KMS-11 (cell line): ENCODE results near the gene SUPT6H.
A peak's percentile ranks its signal among the peaks of the same experiment; 100 is the strongest.

Experiments used
- H2AFZ ChIP-seq: fragments of 200-600 bp; sonication (generic); 2 replicates; pipeline ENCODE4 v1.6.1; 2016; ENCODE audit warnings: antibody characterized with exemption, mixed run types, low read depth
- H3K27ac ChIP-seq: fragments of 200-600 bp; sonication (generic); 2 replicates; pipeline ENCODE4 v1.6.1; 2016; ENCODE audit warnings: mild to moderate bottlenecking, mixed run types
- H3K27me3 ChIP-seq: fragments of 200-600 bp; sonication (generic); 2 replicates; pipeline ENCODE4 v1.6.1; 2017; ENCODE audit warnings: mild to moderate bottlenecking, low read depth, mixed run types, moderate library complexity; ENCODE audit not compliant: insufficient read depth
- H3K36me3 ChIP-seq: fragments of 200-600 bp; sonication (generic); 2 replicates; pipeline ENCODE4 v1.6.1; 2017; ENCODE audit warnings: mild to moderate bottlenecking, mixed run types; ENCODE audit not compliant: insufficient read depth
- H3K4me1 ChIP-seq: fragments of 200-600 bp; sonication (generic); 2 replicates; pipeline ENCODE4 v1.6.1; 2016; ENCODE audit warnings: mild to moderate bottlenecking, low read depth, mixed run types; ENCODE audit not compliant: poor library complexity, severe bottlenecking
- H3K4me2 ChIP-seq: fragments of 200-600 bp; sonication (generic); 2 replicates; pipeline ENCODE4 v1.7.0; 2016; ENCODE audit warnings: mild to moderate bottlenecking, mixed run types
- H3K4me3 ChIP-seq: fragments of 200-600 bp; sonication (generic); IDR thresholded peaks from 2 replicates; pipeline ENCODE4 v1.6.1; 2017; ENCODE audit warnings: low read depth, low read length, mixed read lengths; ENCODE audit not compliant: insufficient read depth
- H3K79me2 ChIP-seq: fragments of 200-600 bp; sonication (generic); 2 replicates; pipeline ENCODE4 v1.6.1; 2016; ENCODE audit warnings: low read depth, mixed run types; ENCODE audit not compliant: insufficient read depth
- H3K9ac ChIP-seq: fragments of 200-600 bp; sonication (generic); 2 replicates; pipeline ENCODE4 v1.6.1; 2016; ENCODE audit warnings: mild to moderate bottlenecking, mixed run types
- H4K20me1 ChIP-seq: fragments of 200-600 bp; sonication (generic); 2 replicates; pipeline ENCODE4 v1.6.1; 2016; ENCODE audit warnings: mild to moderate bottlenecking, mixed run types; ENCODE audit not compliant: insufficient read depth
- TF ChIP-seq, protein P1 (sequence below): fragments of 200-600 bp; sonication (generic); conservative IDR thresholded peaks from 2 replicates; pipeline ENCODE4 v1.6.1; 2017; ENCODE audit warnings: low read depth, mild to moderate bottlenecking, antibody characterized with exemption, low read length, moderate library complexity, mixed read lengths

The SUPT6H gene

DNA sequence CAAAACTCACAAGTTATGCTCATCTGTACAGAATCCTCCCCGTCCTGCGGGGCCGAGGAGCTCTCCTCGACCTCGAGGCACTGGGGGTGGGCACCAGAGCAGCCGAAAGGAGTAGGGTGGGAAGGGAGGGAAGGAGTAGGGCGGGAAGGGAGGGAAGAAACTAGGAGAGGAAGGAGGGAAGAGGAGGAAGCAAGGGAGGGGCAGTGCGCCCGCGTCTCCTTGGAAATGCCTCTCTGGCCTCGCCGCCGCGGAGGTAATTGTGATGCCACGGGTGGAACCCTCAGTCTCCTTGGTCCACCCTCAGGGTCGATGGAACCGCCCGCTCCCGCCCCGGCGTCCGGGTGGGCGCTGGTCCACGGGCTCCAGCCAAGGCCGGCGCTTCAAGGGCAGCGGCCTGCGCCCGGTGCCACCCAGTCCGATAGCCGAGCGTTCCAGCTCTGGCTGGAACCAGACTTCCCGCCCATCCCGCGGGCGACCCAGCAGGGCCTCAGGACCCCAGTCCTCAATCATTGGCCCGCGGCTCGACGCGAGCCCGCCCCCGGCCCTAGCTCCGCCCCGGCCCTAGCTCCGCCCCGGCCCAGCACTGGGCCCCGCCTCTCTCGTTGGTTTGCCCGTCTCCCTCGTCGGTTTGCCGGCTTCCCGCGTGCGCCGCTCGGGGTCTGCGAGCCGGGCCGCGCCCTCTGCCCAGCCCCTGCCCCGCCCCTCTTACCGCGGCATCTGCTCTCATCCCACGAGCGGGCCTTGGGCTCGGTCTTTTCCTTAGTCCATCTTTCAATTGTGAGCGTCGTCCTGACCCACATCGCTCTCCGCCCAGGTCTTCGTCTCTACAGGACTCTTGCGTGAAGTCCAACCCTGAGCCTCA is 49.1 kb downstream of the SUPT6H start:
- no peaks in the 10 kb centered on the region for H4K20me1 ChIP-seq
- no peak overlapping the region for H3K27ac ChIP-seq
- H3K36me3 ChIP-seq = no peaks in the 10 kb centered on the region
- peak overlapping the region; percentile 58 for H3K4me2 ChIP-seq
- H3K4me1 ChIP-seq = no peaks in the 10 kb centered on the region
- peak overlapping the region; percentile 66 for H2AFZ ChIP-seq
- TF ChIP-seq, protein P1, sequence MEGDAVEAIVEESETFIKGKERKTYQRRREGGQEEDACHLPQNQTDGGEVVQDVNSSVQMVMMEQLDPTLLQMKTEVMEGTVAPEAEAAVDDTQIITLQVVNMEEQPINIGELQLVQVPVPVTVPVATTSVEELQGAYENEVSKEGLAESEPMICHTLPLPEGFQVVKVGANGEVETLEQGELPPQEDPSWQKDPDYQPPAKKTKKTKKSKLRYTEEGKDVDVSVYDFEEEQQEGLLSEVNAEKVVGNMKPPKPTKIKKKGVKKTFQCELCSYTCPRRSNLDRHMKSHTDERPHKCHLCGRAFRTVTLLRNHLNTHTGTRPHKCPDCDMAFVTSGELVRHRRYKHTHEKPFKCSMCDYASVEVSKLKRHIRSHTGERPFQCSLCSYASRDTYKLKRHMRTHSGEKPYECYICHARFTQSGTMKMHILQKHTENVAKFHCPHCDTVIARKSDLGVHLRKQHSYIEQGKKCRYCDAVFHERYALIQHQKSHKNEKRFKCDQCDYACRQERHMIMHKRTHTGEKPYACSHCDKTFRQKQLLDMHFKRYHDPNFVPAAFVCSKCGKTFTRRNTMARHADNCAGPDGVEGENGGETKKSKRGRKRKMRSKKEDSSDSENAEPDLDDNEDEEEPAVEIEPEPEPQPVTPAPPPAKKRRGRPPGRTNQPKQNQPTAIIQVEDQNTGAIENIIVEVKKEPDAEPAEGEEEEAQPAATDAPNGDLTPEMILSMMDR = no peak
- no peaks in the 10 kb centered on the region for H3K79me2 ChIP-seq
- peaks cover 18% of the 10 kb centered on the region for H3K27me3 ChIP-seq
- no peak overlapping the region for H3K4me3 ChIP-seq
- H3K9ac ChIP-seq = peak overlapping the region; percentile 28; the same call in 1 of the 2 replicates

- Histone ChIP-seq H3K4me1 (no peaks in the 10 kb centered on the region), H3K4me2 (peak within 1 kb of the TSS; percentile 58), H3K79me2 (no peaks in the 10 kb centered on the region), H3K9ac (peak within 1 kb of the TSS; percentile 28; the same call in 1 of the 2 replicates), H3K27ac (no peak within 1 kb of the TSS), H3K27me3 (peaks cover 23% of the 10 kb centered on the region), H4K20me1 (no peaks in the 10 kb centered on the region), H3K4me3 (no peak within 1 kb of the TSS), H3K36me3 (no peaks in the 10 kb centered on the region), H2AFZ (peak within 1 kb of the TSS; percentile 66)
- TF ChIP-seq, protein P1 = no peak
Measured at GRCh38 chr17:28711723-28712031, 49.7 kb downstream of the SUPT6H start, which contains the start of gene PROCA1. TSS of gene PROCA1 (minus strand) at chr17:28711888. CDS start at chr17:28711660, 228 bp downstream.

DNA sequence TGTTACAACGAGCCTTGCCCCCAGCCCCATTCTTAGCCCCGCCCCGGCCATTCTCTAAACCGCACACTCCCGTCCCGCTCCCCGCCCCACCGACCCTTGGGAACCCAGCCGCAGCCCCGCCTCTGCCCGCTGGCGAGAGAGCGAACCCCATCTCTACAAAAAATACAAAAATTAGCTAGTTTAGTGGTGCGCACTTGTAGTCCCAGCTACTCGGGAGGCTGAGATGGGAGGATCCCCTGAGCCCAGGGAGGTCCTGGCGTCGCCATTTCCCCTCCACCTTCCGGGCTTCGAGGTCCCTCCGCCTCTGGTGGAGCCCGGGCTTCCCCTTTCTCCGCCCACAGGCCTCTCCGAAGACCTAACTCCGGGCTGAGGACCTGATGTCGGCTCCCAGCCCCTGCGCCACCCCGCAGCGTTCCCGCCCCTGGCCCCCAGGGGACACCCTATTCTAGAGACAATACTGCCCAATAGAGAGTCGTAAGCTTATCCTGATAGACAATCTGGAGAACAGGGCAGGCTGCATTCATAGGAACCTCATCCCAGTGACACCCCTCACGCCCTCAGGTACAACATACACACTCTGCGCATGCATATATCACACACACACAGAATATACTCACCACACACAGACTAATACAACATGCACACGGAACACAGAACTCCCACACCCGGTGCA is 50.2 kb downstream of the SUPT6H start:
- Histone ChIP-seq H3K79me2 (no peaks in the 10 kb centered on the region), H3K4me3 (no peak overlapping the region), H2AFZ (peak overlapping the region; percentile 66), H3K4me1 (no peaks in the 10 kb centered on the region), H3K4me2 (peak overlapping the region; percentile 58; the same call in 1 of the 2 replicates), H4K20me1 (no peaks in the 10 kb centered on the region), H3K27me3 (peaks cover 24% of the 10 kb centered on the region), H3K27ac (no peak overlapping the region), H3K9ac (no peak overlapping the region), H3K36me3 (no peaks in the 10 kb centered on the region)
- TF ChIP-seq, protein P1 = no peak

- Histone ChIP-seq H2AFZ (no peak overlapping the region), H3K9ac (no peak overlapping the region), H3K4me2 (no peak overlapping the region), H3K27me3 (peaks cover 24% of the 10 kb centered on the region), H3K27ac (no peak overlapping the region), H3K4me3 (no peak overlapping the region), H3K4me1 (no peaks in the 10 kb centered on the region), H3K36me3 (no peaks in the 10 kb centered on the region), H4K20me1 (no peaks in the 10 kb centered on the region), H3K79me2 (no peaks in the 10 kb centered on the region)
- TF ChIP-seq, protein P1 = no peak
Measured at GRCh38 chr17:28712705-28713415, 50.9 kb downstream of the SUPT6H start.
